Measurements from ENCODE around the gene ITPR2. TPM values are rescaled to one million over a fixed set of nuclear protein-coding genes. Genes with fewer than 3 reads are reported as not detected.

ITPR2 gene
- total and polyA plus RNA-seq, 2 experiments from 2014 or later = 5.0 to 9.1 TPM

DNA sequence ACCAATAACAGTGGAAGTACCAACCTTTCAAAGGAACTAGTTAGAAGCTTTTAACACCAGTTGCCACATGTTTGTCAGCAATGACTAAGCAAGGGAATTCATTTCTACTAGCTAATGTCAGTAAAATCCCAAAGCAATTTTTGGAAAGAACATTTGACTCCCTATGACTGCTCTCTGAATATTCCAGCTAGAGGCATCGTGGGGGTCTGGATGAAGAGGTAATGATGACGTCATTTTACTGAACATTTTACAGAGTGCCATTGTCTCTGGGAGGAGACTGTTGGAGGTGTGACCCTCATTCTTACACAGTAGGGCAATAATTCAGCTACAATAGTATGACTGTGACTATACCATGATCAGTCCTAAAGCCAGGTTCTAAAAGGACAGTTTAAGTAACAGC is 204.8 kb downstream of the ITPR2 start:
- WGBS, 2 experiments (ENCODE audit: low coverage in 1 of 2, low lambda C conversion rate in 2 of 2, missing lambda C conversion rate in 2 of 2) = 59 to 62% methylated on average over 2 of the region's 2 CpGs
- Histone ChIP-seq H3K9ac (no peak overlapping the region), H3F3A (ENCODE audit: insufficient read depth) (peaks cover 10% of the 10 kb centered on the region; the same call in 1 of the 2 replicates), H3K4me2 (ENCODE audit: unreplicated experiment) (no peak overlapping the region), H3K27ac (no peak overlapping the region), H3K36me3 (ENCODE audit: low read depth) (no peaks in the 10 kb centered on the region), H3K9me2 (ENCODE audit: insufficient read depth) (no peaks in the 10 kb centered on the region), H3K79me2 (ENCODE audit: insufficient read depth) (no peaks in the 10 kb centered on the region), H4K20me1 (ENCODE audit: insufficient read depth) (no peaks in the 10 kb centered on the region), H3K27me3 (replicated peaks; ENCODE audit: insufficient read depth) (no peaks in the 10 kb centered on the region), H3K9me3 (ENCODE audit: low read depth) (no peaks in the 10 kb centered on the region), H3K4me1 (ENCODE audit: insufficient read depth) (peaks cover 12% of the 10 kb centered on the region; the same call in 1 of the 2 replicates), H2AFZ (no peak overlapping the region), H3K4me3 (no peak overlapping the region)
- in situ Hi-C loops (cut with MboI) = no loop called here
- no peak for TF ChIP-seq EZH2phosphoT487 (IDR thresholded peaks at IDR 0.05; ENCODE audit: insufficient read depth, low read depth)
- peak; percentile 58 for DNase-seq

GRCh38 chr12:26627335-26627734 is 205.7 kb downstream of the ITPR2 start:
- in situ Hi-C loops (cut with MboI) = no loop called here
- H3F3A ChIP-seq (ENCODE audit: insufficient read depth) = 0 out of 2 replicates have a peak, but pooled peaks cover 1% of the 10 kb centered on the region

DNA sequence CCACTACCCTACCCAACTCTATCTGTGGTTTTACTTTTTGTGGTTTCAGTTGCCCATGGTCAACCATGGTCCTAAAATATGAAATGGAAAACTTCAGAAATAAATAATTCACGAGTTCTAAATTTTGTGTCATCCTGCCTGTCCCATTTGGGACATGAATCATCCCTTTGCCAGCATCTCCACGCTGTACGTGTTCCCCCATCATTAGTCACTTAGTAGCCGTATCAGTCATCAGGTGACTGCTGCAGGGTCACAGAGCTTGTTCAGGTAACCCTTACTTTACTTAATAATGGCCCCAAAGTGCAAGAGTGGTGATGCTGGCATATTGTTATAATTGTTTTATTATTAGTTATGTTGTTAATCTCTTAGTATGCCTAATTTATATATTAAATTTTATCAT is 209.9 kb downstream of the ITPR2 start:
- Histone ChIP-seq H3K9me2 (ENCODE audit: insufficient read depth) (no peaks in the 10 kb centered on the region), H3K4me1 (ENCODE audit: insufficient read depth) (no peaks in the 10 kb centered on the region), H3K36me3 (ENCODE audit: low read depth) (no peaks in the 10 kb centered on the region), H3K27ac (no peak overlapping the region), H3K4me2 (ENCODE audit: unreplicated experiment) (no peak overlapping the region), H2AFZ (no peak overlapping the region), H3K27me3 (replicated peaks; ENCODE audit: insufficient read depth) (no peaks in the 10 kb centered on the region), H3K9me3 (ENCODE audit: low read depth) (no peaks in the 10 kb centered on the region), H4K20me1 (ENCODE audit: insufficient read depth) (no peaks in the 10 kb centered on the region), H3F3A (ENCODE audit: insufficient read depth) (no peaks in the 10 kb centered on the region), H3K4me3 (no peak overlapping the region), H3K79me2 (ENCODE audit: insufficient read depth) (no peaks in the 10 kb centered on the region), H3K9ac (no peak overlapping the region)
- in situ Hi-C loops (cut with MboI) = no loop called here
- no peak for DNase-seq
- TF ChIP-seq EZH2phosphoT487 (IDR thresholded peaks at IDR 0.05; ENCODE audit: insufficient read depth, low read depth) (no peak), EZH2 (IDR thresholded peaks at IDR 0.05; ENCODE audit: insufficient read depth, poor library complexity, severe bottlenecking) (no peak)
- WGBS, 2 experiments (ENCODE audit: low coverage in 1 of 2, low lambda C conversion rate in 2 of 2, missing lambda C conversion rate in 2 of 2) = 82 to 83% methylated on average over 4 of the region's 4 CpGs

More at GRCh38 chr12:26627335-26627734, 205.7 kb downstream of the ITPR2 start:
- Histone ChIP-seq H2AFZ (no peak overlapping the region), H3K27me3 (replicated peaks; ENCODE audit: insufficient read depth) (no peaks in the 10 kb centered on the region), H3K4me2 (ENCODE audit: unreplicated experiment) (no peak overlapping the region), H3K4me3 (no peak overlapping the region), H3K9me3 (ENCODE audit: low read depth) (no peaks in the 10 kb centered on the region), H4K20me1 (ENCODE audit: insufficient read depth) (no peaks in the 10 kb centered on the region), H3K9ac (no peak overlapping the region), H3K79me2 (ENCODE audit: insufficient read depth) (no peaks in the 10 kb centered on the region), H3K9me2 (ENCODE audit: insufficient read depth) (no peaks in the 10 kb centered on the region), H3K4me1 (ENCODE audit: insufficient read depth) (0 out of 2 replicates have a peak, but pooled peaks cover 8% of the 10 kb centered on the region), H3K27ac (no peak overlapping the region), H3K36me3 (ENCODE audit: low read depth) (no peaks in the 10 kb centered on the region)
- TF ChIP-seq EZH2 (IDR thresholded peaks at IDR 0.05; ENCODE audit: insufficient read depth, poor library complexity, severe bottlenecking) = no peak
- TF ChIP-seq EZH2phosphoT487 (IDR thresholded peaks at IDR 0.05; ENCODE audit: insufficient read depth, low read depth) = no peak
- 91 to 96% methylated on average over 4 of the region's 4 CpGs for WGBS, 2 experiments (ENCODE audit: low coverage in 1 of 2, low lambda C conversion rate in 2 of 2, missing lambda C conversion rate in 2 of 2)
- DNase-seq = no peak

GRCh38 chr12:26622601-26623000 is 210.4 kb downstream of the ITPR2 start:
- Histone ChIP-seq H4K20me1 (ENCODE audit: insufficient read depth) (no peaks in the 10 kb centered on the region), H3K4me3 (no peak overlapping the region), H3K36me3 (ENCODE audit: low read depth) (no peaks in the 10 kb centered on the region), H3K4me2 (ENCODE audit: unreplicated experiment) (no peak overlapping the region), H2AFZ (no peak overlapping the region), H3K4me1 (ENCODE audit: insufficient read depth) (no peaks in the 10 kb centered on the region), H3K9me2 (ENCODE audit: insufficient read depth) (no peaks in the 10 kb centered on the region), H3K79me2 (ENCODE audit: insufficient read depth) (no peaks in the 10 kb centered on the region), H3K27me3 (replicated peaks; ENCODE audit: insufficient read depth) (no peaks in the 10 kb centered on the region), H3K9ac (no peak overlapping the region), H3K9me3 (ENCODE audit: low read depth) (no peaks in the 10 kb centered on the region), H3F3A (ENCODE audit: insufficient read depth) (no peaks in the 10 kb centered on the region), H3K27ac (no peak overlapping the region)
- TF ChIP-seq EZH2 (IDR thresholded peaks at IDR 0.05; ENCODE audit: insufficient read depth, poor library complexity, severe bottlenecking) (no peak), EZH2phosphoT487 (IDR thresholded peaks at IDR 0.05; ENCODE audit: insufficient read depth, low read depth) (no peak)
- 88 to 89% methylated on average over 5 of the region's 5 CpGs for WGBS, 2 experiments (ENCODE audit: low coverage in 1 of 2, low lambda C conversion rate in 2 of 2, missing lambda C conversion rate in 2 of 2)
- DNase-seq = no peak
- in situ Hi-C loops (cut with MboI) = no loop called here

GRCh38 chr12:26621932-26622331 is 211.1 kb downstream of the ITPR2 start:
- Histone ChIP-seq H3K36me3 (ENCODE audit: low read depth) (no peaks in the 10 kb centered on the region), H3K4me2 (ENCODE audit: unreplicated experiment) (no peak overlapping the region), H3K9me3 (ENCODE audit: low read depth) (no peaks in the 10 kb centered on the region), H3K4me3 (no peak overlapping the region), H3K9ac (no peak overlapping the region), H4K20me1 (ENCODE audit: insufficient read depth) (no peaks in the 10 kb centered on the region), H3K79me2 (ENCODE audit: insufficient read depth) (no peaks in the 10 kb centered on the region), H3K27me3 (replicated peaks; ENCODE audit: insufficient read depth) (no peaks in the 10 kb centered on the region), H2AFZ (no peak overlapping the region), H3K9me2 (ENCODE audit: insufficient read depth) (no peaks in the 10 kb centered on the region), H3K27ac (no peak overlapping the region), H3K4me1 (ENCODE audit: insufficient read depth) (no peaks in the 10 kb centered on the region), H3F3A (ENCODE audit: insufficient read depth) (no peaks in the 10 kb centered on the region)
- TF ChIP-seq EZH2phosphoT487 (IDR thresholded peaks at IDR 0.05; ENCODE audit: insufficient read depth, low read depth) = no peak
- TF ChIP-seq EZH2 (IDR thresholded peaks at IDR 0.05; ENCODE audit: insufficient read depth, poor library complexity, severe bottlenecking) = no peak
- no peak for DNase-seq
- in situ Hi-C loops (cut with MboI) = no loop called here
- WGBS, 2 experiments (ENCODE audit: low coverage in 1 of 2, low lambda C conversion rate in 2 of 2, missing lambda C conversion rate in 2 of 2) = 94 to 98% methylated on average over 3 of the region's 3 CpGs
